Measurements from ENCODE around the gene MCM5. TPM values are rescaled to one million over a fixed set of nuclear protein-coding genes. Genes with fewer than 3 reads are reported as not detected.
"Not testable (repeated sequence)": the region's sequence is repeated elsewhere in the genome, so short reads cannot be mapped to it uniquely, and the experiment has no call there.

MCM5 gene
- total RNA-seq, 1 experiment from 2014 or later, result 155 TPM

GRCh38 chr22:35379146-35379993 is 20.6 kb upstream of the MCM5 start:
- DNase-seq (ENCODE audit: low spot score), result peak; percentile 59

GRCh38 chr22:35380013-35380412 is 19.9 kb upstream of the MCM5 start:
- DNase-seq (ENCODE audit: low spot score), result no peak

DNA sequence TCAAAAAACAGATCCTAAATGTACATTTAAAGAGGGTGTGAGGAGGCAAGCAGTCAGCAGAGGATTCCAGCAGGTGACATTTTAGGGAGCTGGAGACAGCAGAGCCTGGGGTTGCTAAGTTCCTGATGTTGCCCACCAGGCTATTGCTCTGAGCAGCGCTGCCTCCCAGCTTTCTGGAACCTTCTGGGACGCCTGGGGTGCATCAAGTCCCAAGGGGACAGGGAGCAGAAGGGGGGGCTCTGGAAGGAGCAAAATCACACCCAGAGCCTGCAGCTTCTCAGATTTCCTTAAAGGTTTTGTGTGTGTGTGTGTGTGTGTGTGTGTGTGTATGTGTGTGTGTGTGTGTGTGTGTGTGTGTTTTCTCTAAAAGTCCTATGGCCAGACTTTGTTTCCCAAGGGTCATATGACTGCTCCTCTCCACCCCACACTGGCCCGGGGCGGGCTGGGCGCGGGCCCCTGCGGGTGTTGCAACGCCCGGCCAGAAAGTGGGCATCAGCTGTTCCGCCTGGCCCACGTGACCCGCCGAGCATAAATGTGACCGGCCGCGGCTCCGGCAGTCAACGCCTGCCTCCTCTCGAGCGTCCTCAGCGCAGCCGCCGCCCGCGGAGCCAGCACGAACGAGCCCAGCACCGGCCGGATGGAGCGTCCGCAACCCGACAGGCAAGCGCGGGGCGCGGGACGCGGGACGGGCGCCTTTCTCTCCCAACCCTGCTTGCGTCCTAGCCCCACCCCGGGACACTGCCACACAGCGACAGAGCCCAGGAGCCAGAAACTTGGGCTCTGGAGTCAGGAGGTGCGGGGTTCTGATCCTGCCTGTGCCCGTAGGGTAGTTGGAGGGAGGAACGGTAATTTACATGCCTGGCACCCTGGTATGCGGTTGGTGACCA is 19.2 kb upstream of the MCM5 start, which contains the start of gene HMOX1:
Gene HMOX1 (plus strand): TSS at position 560 of the 887 bp plus-strand sequence. CDS start 78 bp downstream, at position 638.
- peak; percentile 66 for DNase-seq (ENCODE audit: low spot score)

DNA sequence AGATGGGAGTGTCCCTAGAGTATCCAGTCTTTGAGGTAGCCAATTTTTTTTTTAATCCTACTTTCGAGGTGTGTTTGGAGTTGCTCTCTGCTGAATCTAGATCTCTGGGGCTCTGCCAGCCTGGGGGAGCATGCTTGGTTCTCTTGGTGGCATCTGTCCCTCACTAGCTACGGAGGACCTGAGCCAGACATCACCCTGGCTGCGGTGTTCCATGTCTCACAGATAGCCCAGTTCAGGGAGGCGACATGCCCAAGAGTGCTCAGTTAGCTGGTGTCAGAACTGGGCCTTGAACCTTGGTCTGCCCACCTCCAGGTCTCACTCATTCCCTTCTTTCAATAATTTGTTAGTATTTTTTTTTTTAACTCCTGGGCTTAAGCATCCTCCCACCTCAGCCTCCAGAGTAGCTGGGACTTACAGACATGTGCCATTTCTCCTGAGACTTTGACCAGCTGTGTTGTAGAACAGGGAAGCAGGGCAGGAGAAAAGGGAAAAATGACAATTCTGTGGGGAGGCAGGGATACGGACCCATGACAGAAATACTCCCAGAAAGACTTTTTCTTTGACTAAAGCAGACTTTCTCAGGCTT is 18.4 kb upstream of the MCM5 start:
- DNase-seq (ENCODE audit: low spot score), result no peak

- no peak for DNase-seq (ENCODE audit: low spot score)
Observed at GRCh38 chr22:35383679-35384071, 16.3 kb upstream of the MCM5 start.

GRCh38 chr22:35384527-35384926 is 15.4 kb upstream of the MCM5 start:
- no peak for DNase-seq (ENCODE audit: low spot score)

GRCh38 chr22:35384975-35385588 is 14.9 kb upstream of the MCM5 start:
- no peak for DNase-seq (ENCODE audit: low spot score)

- no peak for DNase-seq (ENCODE audit: low spot score)
Observed at GRCh38 chr22:35386670-35387288, 13.2 kb upstream of the MCM5 start.

DNA sequence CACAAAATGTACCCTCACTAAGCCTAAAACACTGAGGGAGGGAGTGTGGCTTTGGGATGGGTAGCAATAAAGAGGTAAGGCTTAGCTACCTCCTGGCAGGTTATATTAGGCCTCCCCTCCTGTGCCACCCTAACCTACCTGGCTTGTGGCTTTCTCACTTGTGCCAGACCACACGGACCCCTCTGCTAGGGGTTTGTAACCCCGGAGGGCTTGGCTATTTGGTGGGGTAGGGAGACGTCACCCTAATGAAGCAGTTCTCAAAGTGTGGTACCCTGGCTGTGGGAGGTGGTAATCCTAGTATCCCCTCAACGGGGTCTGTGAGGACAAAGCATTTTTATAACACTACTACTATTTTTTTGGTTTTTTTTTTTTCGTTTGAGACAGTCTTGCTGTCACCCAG is 9.0 kb upstream of the MCM5 start:
- no peak for DNase-seq (ENCODE audit: low spot score)

DNA sequence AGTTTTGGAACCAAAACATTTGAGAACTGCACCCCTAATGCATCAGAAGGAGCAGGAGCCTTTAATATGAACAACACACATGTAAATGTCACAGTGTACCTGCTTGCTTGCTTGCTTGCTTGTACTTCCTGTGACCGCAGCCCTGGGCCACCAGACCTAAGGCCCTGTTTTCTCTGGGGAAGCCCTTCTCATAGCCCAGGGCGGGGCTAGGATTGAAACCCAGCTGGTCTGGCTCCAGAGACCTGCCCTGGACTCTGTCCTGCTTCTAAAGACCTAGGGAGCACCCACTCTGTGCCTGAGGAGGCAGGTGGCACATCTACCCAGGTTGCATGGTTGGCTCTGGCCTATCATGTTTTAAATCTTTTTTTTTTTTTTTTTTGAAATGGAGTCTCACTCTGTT is 7.6 kb upstream of the MCM5 start:
- no peak for DNase-seq (ENCODE audit: low spot score)

DNA sequence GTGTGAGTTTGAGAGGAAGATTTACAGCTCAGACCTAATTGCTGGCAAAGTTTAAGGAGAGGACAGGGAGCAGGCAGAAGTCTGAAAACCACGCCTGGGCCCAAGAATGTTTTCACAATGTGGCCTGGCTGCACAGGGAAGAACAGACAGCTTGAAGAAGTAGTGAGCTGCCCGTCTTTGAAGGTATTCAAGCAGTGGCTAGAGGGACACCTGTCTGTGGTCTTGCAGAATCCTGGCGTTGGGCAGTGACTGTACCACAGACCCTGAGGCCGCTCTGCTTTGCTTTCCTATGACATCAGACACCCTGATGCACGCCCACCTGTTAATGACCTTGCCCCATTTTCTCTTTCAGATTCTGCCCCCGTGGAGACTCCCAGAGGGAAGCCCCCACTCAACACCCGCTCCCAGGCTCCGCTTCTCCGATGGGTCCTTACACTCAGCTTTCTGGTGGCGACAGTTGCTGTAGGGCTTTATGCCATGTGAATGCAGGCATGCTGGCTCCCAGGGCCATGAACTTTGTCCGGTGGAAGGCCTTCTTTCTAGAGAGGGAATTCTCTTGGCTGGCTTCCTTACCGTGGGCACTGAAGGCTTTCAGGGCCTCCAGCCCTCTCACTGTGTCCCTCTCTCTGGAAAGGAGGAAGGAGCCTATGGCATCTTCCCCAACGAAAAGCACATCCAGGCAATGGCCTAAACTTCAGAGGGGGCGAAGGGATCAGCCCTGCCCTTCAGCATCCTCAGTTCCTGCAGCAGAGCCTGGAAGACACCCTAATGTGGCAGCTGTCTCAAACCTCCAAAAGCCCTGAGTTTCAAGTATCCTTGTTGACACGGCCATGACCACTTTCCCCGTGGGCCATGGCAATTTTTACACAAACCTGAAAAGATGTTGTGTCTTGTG is 6.6 kb upstream of the MCM5 start:
- DNase-seq (ENCODE audit: low spot score), result no peak

DNA sequence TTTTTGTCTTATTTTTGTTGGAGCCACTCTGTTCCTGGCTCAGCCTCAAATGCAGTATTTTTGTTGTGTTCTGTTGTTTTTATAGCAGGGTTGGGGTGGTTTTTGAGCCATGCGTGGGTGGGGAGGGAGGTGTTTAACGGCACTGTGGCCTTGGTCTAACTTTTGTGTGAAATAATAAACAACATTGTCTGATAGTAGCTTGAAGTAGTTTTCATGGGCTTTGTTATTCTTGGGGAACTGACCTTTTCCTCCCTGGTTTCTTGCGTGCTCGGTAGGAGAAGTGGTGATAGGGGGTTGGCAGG is 6.0 kb upstream of the MCM5 start:
- no peak for DNase-seq (ENCODE audit: low spot score)

- DNase-seq (ENCODE audit: low spot score), result no peak
Observed at GRCh38 chr22:35394810-35395563, 5.0 kb upstream of the MCM5 start.

DNA sequence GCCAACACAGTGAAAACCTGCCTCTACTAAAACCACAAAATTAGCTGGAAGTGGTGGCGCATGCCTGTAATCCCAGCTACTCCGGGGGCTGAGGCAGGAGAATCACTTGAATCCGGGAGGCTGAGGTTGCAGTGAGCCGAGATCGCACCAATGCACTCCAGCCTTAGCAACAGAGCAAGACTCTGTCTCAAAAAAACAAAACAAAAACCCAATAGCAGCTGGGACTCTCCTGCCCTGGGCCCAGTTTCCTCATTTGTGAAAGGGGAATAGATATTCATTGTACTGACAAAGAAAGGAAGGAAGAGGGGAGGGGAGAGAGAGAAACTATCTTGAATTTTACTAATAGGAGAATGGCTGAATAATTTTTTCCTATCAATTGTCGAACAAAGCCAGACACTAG is 3.3 kb upstream of the MCM5 start:
- DNase-seq (ENCODE audit: low spot score), result not testable (repeated sequence)

GRCh38 chr22:35397095-35397904 is 2.6 kb upstream of the MCM5 start:
- no peak for DNase-seq (ENCODE audit: low spot score)

DNA sequence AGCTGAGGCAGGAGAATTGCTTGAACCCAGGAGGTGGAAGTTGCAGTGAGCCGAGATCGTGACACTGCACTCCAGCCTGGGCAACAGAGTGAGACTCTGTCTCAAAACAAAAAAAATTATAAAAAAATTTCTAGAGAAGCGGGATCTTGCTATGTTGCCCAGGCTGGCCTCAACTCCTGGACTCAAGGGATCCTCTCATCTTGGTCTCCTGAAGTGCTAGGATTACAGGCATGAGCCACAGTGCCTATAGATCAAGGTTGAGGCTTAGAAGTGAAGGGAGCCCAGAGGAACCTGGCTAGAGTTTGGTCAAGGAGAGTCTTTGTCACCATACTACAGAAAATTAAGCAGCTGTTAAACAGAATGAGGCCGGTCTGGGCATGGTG is 1.4 kb upstream of the MCM5 start:
- DNase-seq (ENCODE audit: low spot score), result no peak

DNA sequence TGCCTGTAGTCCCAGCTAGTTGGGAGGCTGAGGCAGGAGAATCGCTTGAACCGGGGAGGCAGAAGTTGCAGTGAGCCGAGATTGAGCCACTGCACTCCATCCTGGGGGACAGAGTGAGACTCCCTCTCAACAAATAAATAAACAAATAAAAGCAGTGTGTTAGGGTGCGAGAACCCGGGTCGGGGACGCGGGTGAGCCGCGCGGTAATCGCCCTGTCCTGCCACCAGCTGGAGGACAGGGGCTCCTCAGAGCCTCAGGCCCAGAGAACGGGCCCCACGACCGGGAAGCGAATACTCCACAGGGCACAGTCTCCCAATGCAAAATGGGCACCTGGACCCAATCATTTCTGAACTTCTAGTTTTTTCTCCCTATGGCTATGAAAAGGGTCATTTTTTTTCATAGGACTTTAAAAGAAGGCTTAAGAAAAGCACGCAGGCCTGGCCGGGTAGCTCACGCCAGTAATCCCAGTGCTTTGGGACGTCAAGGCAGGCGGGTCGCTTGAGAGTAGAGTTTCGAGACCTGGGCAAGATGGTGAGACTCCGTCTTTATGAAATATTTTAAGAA is 744 bp upstream of the MCM5 start:
- DNase-seq (ENCODE audit: low spot score), result no peak

DNA sequence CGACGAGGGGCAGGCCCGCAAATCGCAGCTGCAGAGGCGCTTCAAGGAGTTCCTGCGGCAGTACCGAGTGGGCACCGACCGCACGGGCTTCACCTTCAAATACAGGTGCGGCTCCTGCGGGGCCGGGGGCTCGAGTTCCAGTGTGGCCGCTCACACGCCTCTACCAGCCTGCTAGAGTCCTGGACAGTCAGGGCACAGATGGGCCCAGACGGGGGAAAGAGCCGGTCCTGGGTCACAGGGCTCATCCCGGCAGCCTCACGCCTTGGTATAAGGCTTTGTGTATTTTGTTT is 506 bp downstream of the MCM5 start:
- no peak for DNase-seq (ENCODE audit: low spot score)

DNA sequence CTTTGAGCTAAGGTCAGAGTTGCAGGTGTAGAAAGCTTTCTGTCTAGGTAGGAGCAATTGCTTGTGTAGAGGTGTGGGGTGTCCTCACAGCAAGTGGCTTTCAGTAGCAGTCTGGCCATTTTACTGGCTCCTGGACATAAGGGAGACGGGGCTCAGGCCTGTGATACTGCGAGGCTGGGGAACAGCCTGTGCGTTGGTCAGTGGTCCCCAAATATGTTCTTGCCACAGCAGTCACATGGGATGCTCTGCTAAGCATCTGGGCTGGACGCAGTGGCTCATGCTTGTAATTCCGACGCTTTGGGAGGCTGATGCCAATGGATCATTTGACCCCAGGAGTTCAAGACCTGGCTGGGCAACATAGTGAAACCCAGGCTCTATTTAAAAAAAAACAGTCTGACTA is 1.9 kb downstream of the MCM5 start:
- no peak for DNase-seq (ENCODE audit: low spot score)

Measured in HT-29 (cell line).